Liver (tissue), 9 donors: Measurements from ENCODE around the gene FURIN. TPM values are rescaled to one million over a fixed set of nuclear protein-coding genes. Genes with fewer than 3 reads are reported as not detected.

ENCODE experiments used
- DNase-seq: peaks from one replicate; pipeline ENCODE4 v3.0.0-alpha.2; 2017; ENCODE audit warnings: low spot score
- H3K27ac ChIP-seq, 2 donors: one replicate each; pipeline ENCODE4 v1.7.0; 2013; ENCODE audit warnings: inconsistent platforms in 2 of 2, low read length in 2 of 2, control low read depth in 1 of 2, low read depth in 1 of 2, mild to moderate bottlenecking in 1 of 2
- H3K27me3 ChIP-seq, 4 donors: one replicate each; pipeline versions ENCODE4 v1.6.1 to v1.7.0; 2013; ENCODE audit warnings: low read length in 3 of 4, inconsistent platforms in 1 of 4, mild to moderate bottlenecking in 1 of 4, moderate library complexity in 1 of 4; ENCODE audit not compliant: control insufficient read depth in 4 of 4, insufficient read depth in 4 of 4
- H3K36me3 ChIP-seq, 4 donors: one replicate each; pipeline versions ENCODE4 v1.6.1 to v1.7.0; 2013; ENCODE audit warnings: low read length in 3 of 4, mild to moderate bottlenecking in 3 of 4, low read depth in 1 of 4, moderate library complexity in 1 of 4; ENCODE audit not compliant: control insufficient read depth in 4 of 4, insufficient read depth in 3 of 4
- H3K4me1 ChIP-seq, 4 donors: one replicate each; pipeline versions ENCODE4 v1.6.1 to v1.7.0; 2013; ENCODE audit warnings: low read length in 3 of 4, mild to moderate bottlenecking in 3 of 4, moderate library complexity in 1 of 4; ENCODE audit not compliant: control insufficient read depth in 4 of 4, insufficient read depth in 4 of 4
- H3K4me3 ChIP-seq, 3 donors: one replicate each; pipeline versions ENCODE4 v1.6.1 to v1.7.0; 2013; ENCODE audit warnings: low read length in 3 of 3, control low read depth in 1 of 3, low read depth in 1 of 3, mild to moderate bottlenecking in 1 of 3
- H3K9ac ChIP-seq, 2 donors: one replicate each; pipeline ENCODE4 v1.7.0; 2013; ENCODE audit warnings: low read length in 2 of 2, mild to moderate bottlenecking in 2 of 2, moderate library complexity in 2 of 2, control low read depth in 1 of 2, low read depth in 1 of 2
- H3K9me3 ChIP-seq, 4 donors: one replicate each; pipeline versions ENCODE4 v1.6.1 to v1.7.0; 2013; ENCODE audit warnings: low read length in 3 of 4; ENCODE audit not compliant: control insufficient read depth in 4 of 4
- ATF3 ChIP-seq: IDR thresholded peaks from 2 replicates; pipeline ENCODE4 v1.6.1; 2016; ENCODE audit warnings: antibody characterized with exemption
- EGR1 ChIP-seq, 2 donors: IDR thresholded peaks; 2 replicates each; pipeline ENCODE4 v1.6.1; 2016 to 2018; ENCODE audit warnings: antibody characterized with exemption in 2 of 2, low read depth in 2 of 2
- FOXA1 ChIP-seq: IDR thresholded peaks from 2 replicates; pipeline ENCODE4 v1.6.1; 2016; ENCODE audit warnings: antibody characterized with exemption
- FOXA2 ChIP-seq: IDR thresholded peaks from 2 replicates; pipeline ENCODE4 v1.6.1; 2016; ENCODE audit warnings: antibody characterized with exemption
- GABPA ChIP-seq, 2 donors: IDR thresholded peaks in 1 of 2; conservative IDR thresholded peaks in 1 of 2; 2 replicates each; pipeline ENCODE4 v1.6.1; 2016; ENCODE audit warnings: antibody characterized with exemption in 2 of 2, mild to moderate bottlenecking in 1 of 2, moderate library complexity in 1 of 2
- HNF4A ChIP-seq, 2 donors: conservative IDR thresholded peaks; 2 replicates each; pipeline ENCODE4 v1.6.1; 2016; ENCODE audit warnings: antibody characterized with exemption in 2 of 2, mild to moderate bottlenecking in 2 of 2
- HNF4G ChIP-seq: IDR thresholded peaks from 2 replicates; pipeline ENCODE4 v1.6.1; 2016; ENCODE audit warnings: antibody characterized with exemption
- JUND ChIP-seq, 2 donors: IDR thresholded peaks; 2 replicates each; pipeline ENCODE4 v1.6.1; 2016; ENCODE audit warnings: antibody characterized with exemption in 2 of 2
- MAX ChIP-seq: IDR thresholded peaks from 2 replicates; pipeline ENCODE4 v1.6.1; 2016; ENCODE audit warnings: antibody characterized with exemption
- NR2F2 ChIP-seq: IDR thresholded peaks from 2 replicates; pipeline ENCODE4 v1.6.1; 2016; ENCODE audit warnings: antibody characterized with exemption
- RAD21 ChIP-seq, 2 donors: IDR thresholded peaks; 2 replicates each; pipeline ENCODE4 v1.6.1; 2016; ENCODE audit warnings: antibody characterized with exemption in 2 of 2, mild to moderate bottlenecking in 2 of 2
- RXRA ChIP-seq, 2 donors: IDR thresholded peaks; 2 replicates each; pipeline ENCODE4 v1.6.1; 2017 to 2018; ENCODE audit warnings: antibody characterized with exemption in 2 of 2, mild to moderate bottlenecking in 1 of 2
- SP1 ChIP-seq: IDR thresholded peaks from 2 replicates; pipeline ENCODE4 v1.6.1; 2018; ENCODE audit warnings: antibody characterized with exemption, mild to moderate bottlenecking
- TAF1 ChIP-seq: conservative IDR thresholded peaks from 2 replicates; pipeline ENCODE4 v1.6.1; 2016; ENCODE audit warnings: antibody characterized with exemption, mild to moderate bottlenecking
- YY1 ChIP-seq: IDR thresholded peaks from 2 replicates; pipeline ENCODE4 v1.6.1; 2016; ENCODE audit warnings: antibody characterized with exemption, mild to moderate bottlenecking
- WGBS: extraction: QIAGEN DNeasy Blood & Tissue Kit; methylation state at CpG from one replicate; pipeline ENCODE4 v1.1.7; 2013; 5-methylcytosine and 5-hydroxymethylcytosine counted together
- polyA plus RNA-seq, 2 donors: library from polyadenylated mRNA; stranded (reverse) in 1 of 2; unstranded in 1 of 2; fragments of 200-250 nt in 1 of 2; fragments of >200 nt in 1 of 2; fragmentation: Nextera tagmentation in 1 of 2; extraction: Ambion mirVana in 1 of 2; gene quantifications; one replicate each; pipeline versions ENCODE4 v1.2.1 to v1.2.3, GENCODE V29; 2013 to 2015
- total RNA-seq, 2 donors: library from RNA; depleted of rRNA; stranded (reverse); fragments of >200 nt; gene quantifications; one replicate each; pipeline ENCODE4 v1.2.3, GENCODE V29; 2014
- TF ChIP-seq, protein P1 (sequence below): IDR thresholded peaks from 2 replicates; pipeline ENCODE4 v1.6.1; 2016; ENCODE audit warnings: antibody characterized with exemption
- TF ChIP-seq, protein P2 (sequence below): IDR thresholded peaks from 2 replicates; pipeline ENCODE4 v1.6.1; 2016; ENCODE audit warnings: antibody characterized with exemption, mild to moderate bottlenecking
- donor health status: healthy.
- donor health status: healthy.
- donor health status: healthy.
- donor health status: healthy.
- donor health status: healthy.

The FURIN gene
- total and polyA plus RNA-seq, 4 donors = 102 to 258 (median 164) TPM

GRCh38 chr15:90902840-90903732 lies 34.7 kb downstream of the FURIN start, which contains the start of gene MAN2A2:
Gene MAN2A2, plus strand, starts transcription at chr15:90903302. Its CDS starts 906 bp downstream, at chr15:90904208.
- Histone ChIP-seq H3K36me3 (peaks cover 20 to 33% (median 32%) of the 10 kb centered on the region in 4 donors), H3K9ac (peak within 1 kb of the TSS; percentile 61 to 92), H3K4me1 (peaks cover 0 to 18% (median 9%) of the 10 kb centered on the region in 4 donors), H3K27me3 (no peaks in the 10 kb centered on the region), H3K9me3 (no peaks in the 10 kb centered on the region), H3K4me3 (peak within 1 kb of the TSS; percentile 68 to 87 (median 78)), H3K27ac (peak within 1 kb of the TSS; percentile 77 to 88)
- DNase-seq = peak; percentile 80
- TF ChIP-seq, protein P1, sequence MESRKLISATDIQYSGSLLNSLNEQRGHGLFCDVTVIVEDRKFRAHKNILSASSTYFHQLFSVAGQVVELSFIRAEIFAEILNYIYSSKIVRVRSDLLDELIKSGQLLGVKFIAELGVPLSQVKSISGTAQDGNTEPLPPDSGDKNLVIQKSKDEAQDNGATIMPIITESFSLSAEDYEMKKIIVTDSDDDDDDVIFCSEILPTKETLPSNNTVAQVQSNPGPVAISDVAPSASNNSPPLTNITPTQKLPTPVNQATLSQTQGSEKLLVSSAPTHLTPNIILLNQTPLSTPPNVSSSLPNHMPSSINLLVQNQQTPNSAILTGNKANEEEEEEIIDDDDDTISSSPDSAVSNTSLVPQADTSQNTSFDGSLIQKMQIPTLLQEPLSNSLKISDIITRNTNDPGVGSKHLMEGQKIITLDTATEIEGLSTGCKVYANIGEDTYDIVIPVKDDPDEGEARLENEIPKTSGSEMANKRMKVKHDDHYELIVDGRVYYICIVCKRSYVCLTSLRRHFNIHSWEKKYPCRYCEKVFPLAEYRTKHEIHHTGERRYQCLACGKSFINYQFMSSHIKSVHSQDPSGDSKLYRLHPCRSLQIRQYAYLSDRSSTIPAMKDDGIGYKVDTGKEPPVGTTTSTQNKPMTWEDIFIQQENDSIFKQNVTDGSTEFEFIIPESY = no peak
- TF ChIP-seq RXRA (IDR thresholded peaks at IDR 0.05) = no peak
- TF ChIP-seq YY1 = peak; percentile 64
- no peak for TF ChIP-seq FOXA2
- peak in 1 of 2 donors; percentile 88 for TF ChIP-seq EGR1 (IDR thresholded peaks at IDR 0.05; ENCODE audit: low read depth in 2 of 2)
- TF ChIP-seq TAF1 = peak; percentile 36
- no peak for TF ChIP-seq FOXA1
- TF ChIP-seq ATF3 = no peak
- no peak for TF ChIP-seq MAX
- peak in 1 of 2 donors; percentile 35 for TF ChIP-seq RAD21 (IDR thresholded peaks at IDR 0.05)
- TF ChIP-seq JUND (IDR thresholded peaks at IDR 0.05) = no peak
- peak; percentile 40 for TF ChIP-seq SP1
- no peak for TF ChIP-seq GABPA (IDR thresholded peaks at IDR 0.05 in 1 of 2, conservative IDR thresholded peaks at IDR 0.05 in 1 of 2)
- TF ChIP-seq, protein P2, sequence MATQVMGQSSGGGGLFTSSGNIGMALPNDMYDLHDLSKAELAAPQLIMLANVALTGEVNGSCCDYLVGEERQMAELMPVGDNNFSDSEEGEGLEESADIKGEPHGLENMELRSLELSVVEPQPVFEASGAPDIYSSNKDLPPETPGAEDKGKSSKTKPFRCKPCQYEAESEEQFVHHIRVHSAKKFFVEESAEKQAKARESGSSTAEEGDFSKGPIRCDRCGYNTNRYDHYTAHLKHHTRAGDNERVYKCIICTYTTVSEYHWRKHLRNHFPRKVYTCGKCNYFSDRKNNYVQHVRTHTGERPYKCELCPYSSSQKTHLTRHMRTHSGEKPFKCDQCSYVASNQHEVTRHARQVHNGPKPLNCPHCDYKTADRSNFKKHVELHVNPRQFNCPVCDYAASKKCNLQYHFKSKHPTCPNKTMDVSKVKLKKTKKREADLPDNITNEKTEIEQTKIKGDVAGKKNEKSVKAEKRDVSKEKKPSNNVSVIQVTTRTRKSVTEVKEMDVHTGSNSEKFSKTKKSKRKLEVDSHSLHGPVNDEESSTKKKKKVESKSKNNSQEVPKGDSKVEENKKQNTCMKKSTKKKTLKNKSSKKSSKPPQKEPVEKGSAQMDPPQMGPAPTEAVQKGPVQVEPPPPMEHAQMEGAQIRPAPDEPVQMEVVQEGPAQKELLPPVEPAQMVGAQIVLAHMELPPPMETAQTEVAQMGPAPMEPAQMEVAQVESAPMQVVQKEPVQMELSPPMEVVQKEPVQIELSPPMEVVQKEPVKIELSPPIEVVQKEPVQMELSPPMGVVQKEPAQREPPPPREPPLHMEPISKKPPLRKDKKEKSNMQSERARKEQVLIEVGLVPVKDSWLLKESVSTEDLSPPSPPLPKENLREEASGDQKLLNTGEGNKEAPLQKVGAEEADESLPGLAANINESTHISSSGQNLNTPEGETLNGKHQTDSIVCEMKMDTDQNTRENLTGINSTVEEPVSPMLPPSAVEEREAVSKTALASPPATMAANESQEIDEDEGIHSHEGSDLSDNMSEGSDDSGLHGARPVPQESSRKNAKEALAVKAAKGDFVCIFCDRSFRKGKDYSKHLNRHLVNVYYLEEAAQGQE = peak; percentile 41
- no peak for TF ChIP-seq HNF4G
- TF ChIP-seq NR2F2 = no peak
- TF ChIP-seq HNF4A (conservative IDR thresholded peaks at IDR 0.05) = peak; percentile 4 to 35
- WGBS = under 1% methylated on average over 81 of the region's 81 CpGs
